Tibial artery (tissue), 4 donors: ENCODE data around the gene PRDM16.

ENCODE experiments used
- DNase-seq, 2 donors: peaks; one replicate each; pipeline ENCODE4 v3.0.0-alpha.2; 2019
- H3K27ac ChIP-seq, 2 donors: fragments of 200-600 bp; sonication (generic) in 1 of 2; 1 replicate in 1 of 2; 2 replicates in 1 of 2; pipeline ENCODE4 v1.5.1; 2018 to 2019; ENCODE audit warnings: mild to moderate bottlenecking in 1 of 2
- H3K27me3 ChIP-seq, 2 donors: fragments of 200-600 bp; sonication (generic) in 1 of 2; one replicate each; pipeline versions ENCODE4 v1.5.1 to v1.6.0; 2016 to 2019
- H3K36me3 ChIP-seq, 3 donors: fragments of 200-600 bp; sonication (generic) in 2 of 3; one replicate each; pipeline ENCODE4 v1.5.1; 2016 to 2019; ENCODE audit warnings: mild to moderate bottlenecking in 2 of 3
- H3K4me1 ChIP-seq, 4 donors: fragments of 200-600 bp; sonication (generic) in 2 of 4; 1 replicate in 3 of 4; 2 replicates in 1 of 4; pipeline ENCODE4 v1.5.1; 2016 to 2019
- H3K4me3 ChIP-seq, 2 donors: fragments of 200-600 bp; sonication (generic) in 1 of 2; 1 replicate in 1 of 2; 2 replicates in 1 of 2; pipeline ENCODE4 v1.5.1; 2018 to 2019; ENCODE audit warnings: mild to moderate bottlenecking in 2 of 2
- H3K9me3 ChIP-seq, 3 donors: fragments of 200-600 bp; sonication (generic) in 1 of 3; one replicate each; pipeline ENCODE4 v1.5.1; 2016 to 2019
- intact Hi-C: fragments of 100-400 bp; cut with DNase I; formaldehyde crosslinking; loops from one replicate; pipeline ENCODE4 v1.15.0; 2023; ENCODE audit warnings: low total_unique reads
- TF ChIP-seq, protein P1 (sequence below), 2 experiments: fragments of 200-600 bp in 1 of 2; fragments of 450-650 bp in 1 of 2; IDR thresholded peaks; one replicate each; pipeline ENCODE4 v1.5.1; 2017 to 2019; ENCODE audit warnings: antibody characterized with exemption in 2 of 2, mild to moderate bottlenecking in 1 of 2, moderate library complexity in 1 of 2

PRDM16 gene

DNA sequence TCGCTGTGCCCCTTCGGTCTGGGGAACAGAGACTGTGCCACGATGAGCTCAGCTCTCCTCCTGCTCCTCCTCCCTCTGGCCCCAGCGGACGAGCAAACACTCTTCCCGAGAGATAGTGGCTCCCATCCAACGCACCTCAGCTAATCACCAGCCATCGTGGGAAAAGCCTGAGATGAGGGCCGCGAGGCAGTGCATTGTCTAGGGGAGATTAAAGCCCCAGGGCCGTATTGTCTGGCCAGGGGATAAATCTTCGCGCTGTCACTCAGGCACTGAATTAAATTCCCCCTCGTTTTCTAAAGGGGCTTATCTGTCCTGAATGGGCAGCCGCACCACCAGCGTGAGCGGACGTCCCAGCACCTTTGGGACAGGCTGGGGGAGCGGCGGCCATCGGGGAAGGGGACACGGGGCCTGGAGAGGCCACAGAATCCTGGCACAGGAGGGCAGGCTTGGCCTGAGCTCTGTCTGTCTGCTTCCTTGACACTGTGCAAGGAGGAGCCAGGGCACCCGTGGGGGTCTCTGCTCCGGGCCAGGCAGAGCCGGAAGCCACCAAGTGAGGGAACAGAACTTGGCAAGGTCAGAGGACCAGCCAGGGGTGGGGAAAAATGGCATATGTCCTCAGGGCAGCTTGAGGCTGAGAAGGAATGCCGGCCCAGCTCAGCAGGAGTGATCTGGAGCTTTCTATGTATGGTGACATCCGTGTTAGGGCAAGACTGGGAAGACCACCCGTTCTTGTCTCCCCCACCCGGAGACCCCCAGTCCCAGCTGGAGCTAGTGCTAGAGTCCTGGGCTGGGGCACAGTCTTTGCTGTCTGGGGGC is 32.3 kb downstream of the PRDM16 start:
- intact Hi-C loops = no loop called here
- Histone ChIP-seq H3K4me1 (peaks cover 0 to 97% (median 53%) of the 10 kb centered on the region in 4 donors), H3K4me3 (no peak overlapping the region), H3K36me3 (no peaks in the 10 kb centered on the region), H3K9me3 (no peaks in the 10 kb centered on the region), H3K27me3 (no peaks in the 10 kb centered on the region), H3K27ac (peak overlapping the region; percentile 55 to 70)
- TF ChIP-seq, protein P1, sequence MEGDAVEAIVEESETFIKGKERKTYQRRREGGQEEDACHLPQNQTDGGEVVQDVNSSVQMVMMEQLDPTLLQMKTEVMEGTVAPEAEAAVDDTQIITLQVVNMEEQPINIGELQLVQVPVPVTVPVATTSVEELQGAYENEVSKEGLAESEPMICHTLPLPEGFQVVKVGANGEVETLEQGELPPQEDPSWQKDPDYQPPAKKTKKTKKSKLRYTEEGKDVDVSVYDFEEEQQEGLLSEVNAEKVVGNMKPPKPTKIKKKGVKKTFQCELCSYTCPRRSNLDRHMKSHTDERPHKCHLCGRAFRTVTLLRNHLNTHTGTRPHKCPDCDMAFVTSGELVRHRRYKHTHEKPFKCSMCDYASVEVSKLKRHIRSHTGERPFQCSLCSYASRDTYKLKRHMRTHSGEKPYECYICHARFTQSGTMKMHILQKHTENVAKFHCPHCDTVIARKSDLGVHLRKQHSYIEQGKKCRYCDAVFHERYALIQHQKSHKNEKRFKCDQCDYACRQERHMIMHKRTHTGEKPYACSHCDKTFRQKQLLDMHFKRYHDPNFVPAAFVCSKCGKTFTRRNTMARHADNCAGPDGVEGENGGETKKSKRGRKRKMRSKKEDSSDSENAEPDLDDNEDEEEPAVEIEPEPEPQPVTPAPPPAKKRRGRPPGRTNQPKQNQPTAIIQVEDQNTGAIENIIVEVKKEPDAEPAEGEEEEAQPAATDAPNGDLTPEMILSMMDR (IDR thresholded peaks at IDR 0.05) = no peak
- DNase-seq = no peak

DNA sequence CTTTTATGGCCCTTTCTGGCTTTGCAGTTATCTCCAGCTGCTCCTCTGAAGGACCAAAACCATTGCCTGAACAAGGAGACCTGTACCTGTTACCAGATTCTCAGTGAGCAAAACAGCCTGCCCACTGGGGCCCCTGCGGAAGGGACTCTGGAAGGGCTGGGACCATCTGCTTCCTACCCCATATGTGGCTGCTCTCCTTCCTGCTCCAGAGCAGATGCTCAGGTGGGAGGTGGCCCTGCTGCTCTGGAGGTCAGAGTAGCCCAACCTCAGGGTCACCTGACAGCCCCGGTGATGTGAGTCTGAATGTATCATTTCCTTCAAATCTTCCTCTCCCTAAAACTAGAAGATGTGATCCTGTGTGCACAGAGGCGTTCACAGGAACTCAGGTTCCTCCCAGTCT is 33.6 kb downstream of the PRDM16 start:
- peaks cover 0 to 87% (median 44%) of the 10 kb centered on the region in 4 donors for H3K4me1 ChIP-seq
- H3K4me3 ChIP-seq = no peak overlapping the region
- H3K9me3 ChIP-seq = peaks cover 0 to 2% (median 1%) of the 10 kb centered on the region in 3 donors
- peak overlapping the region in 1 of 2 donors; percentile 70 for H3K27ac ChIP-seq
- H3K27me3 ChIP-seq = no peaks in the 10 kb centered on the region
- no peak for DNase-seq
- TF ChIP-seq, protein P1 (IDR thresholded peaks at IDR 0.05) = no peak
- H3K36me3 ChIP-seq = peaks cover 0 to 10% (median 2%) of the 10 kb centered on the region in 3 donors
- intact Hi-C loops = no loop called here

GRCh38 chr1:3103967-3104677 is 35.1 kb downstream of the PRDM16 start:
- TF ChIP-seq, protein P1 (IDR thresholded peaks at IDR 0.05) = no peak
- Histone ChIP-seq H3K4me3 (no peak overlapping the region), H3K4me1 (peaks cover 0 to 75% (median 40%) of the 10 kb centered on the region in 4 donors), H3K36me3 (peaks cover 0 to 16% (median 4%) of the 10 kb centered on the region in 3 donors), H3K27me3 (no peaks in the 10 kb centered on the region), H3K27ac (peak overlapping the region in 1 of 2 donors; percentile 28), H3K9me3 (peaks cover 0 to 8% (median 3%) of the 10 kb centered on the region in 3 donors)
- DNase-seq = no peak
- intact Hi-C loops = no loop called here

DNA sequence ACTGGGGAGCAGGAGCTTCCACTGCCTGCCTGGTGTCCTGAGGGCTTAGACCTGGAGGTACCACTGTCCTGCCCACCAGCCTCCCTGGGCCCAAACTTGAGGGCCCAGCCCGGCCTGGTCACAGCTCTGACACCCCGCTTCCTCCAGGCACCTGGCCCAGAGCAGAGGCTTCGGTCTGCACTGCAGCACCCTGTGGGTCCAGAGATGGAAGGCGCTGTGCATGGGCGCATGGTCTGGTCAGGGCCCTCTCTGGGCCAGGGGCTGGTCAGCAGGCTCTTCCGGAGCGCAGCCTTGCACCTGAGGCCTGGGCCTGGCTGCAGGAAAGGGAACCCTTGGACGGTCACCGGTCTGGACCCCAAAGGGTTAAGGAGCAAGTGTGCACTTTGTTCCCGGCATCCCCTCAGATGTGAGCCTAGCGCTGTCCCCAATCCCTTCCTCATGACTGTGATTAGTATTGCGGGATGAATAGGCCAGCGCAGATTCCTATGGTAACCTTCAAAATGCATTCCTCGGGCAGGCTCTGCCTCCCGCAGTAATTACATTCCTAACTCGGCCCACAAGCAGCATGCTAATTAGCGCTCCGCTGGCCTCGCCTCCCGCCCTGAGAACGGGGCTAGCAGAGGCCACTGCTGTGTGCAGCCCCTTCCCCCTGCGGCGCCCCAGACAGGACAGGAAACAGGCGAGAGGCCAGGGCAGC is 36.3 kb downstream of the PRDM16 start:
- no peak overlapping the region for H3K4me3 ChIP-seq
- peaks cover 0 to 8% (median 3%) of the 10 kb centered on the region in 3 donors for H3K9me3 ChIP-seq
- H3K36me3 ChIP-seq = peaks cover 0 to 16% (median 4%) of the 10 kb centered on the region in 3 donors
- DNase-seq = no peak
- H3K4me1 ChIP-seq = peaks cover 0 to 76% (median 39%) of the 10 kb centered on the region in 4 donors
- intact Hi-C loops = no loop called here
- peak overlapping the region in 1 of 2 donors; percentile 28 for H3K27ac ChIP-seq
- TF ChIP-seq, protein P1 (IDR thresholded peaks at IDR 0.05) = no peak
- H3K27me3 ChIP-seq = no peaks in the 10 kb centered on the region

- H3K36me3 ChIP-seq = peaks cover 0 to 16% (median 4%) of the 10 kb centered on the region in 3 donors
- H3K9me3 ChIP-seq = peaks cover 0 to 8% (median 3%) of the 10 kb centered on the region in 3 donors
- H3K27me3 ChIP-seq = no peaks in the 10 kb centered on the region
- H3K4me1 ChIP-seq = peaks cover 0 to 76% (median 35%) of the 10 kb centered on the region in 4 donors
- H3K27ac ChIP-seq = no peak overlapping the region
- intact Hi-C loops = no loop called here
- TF ChIP-seq, protein P1 (IDR thresholded peaks at IDR 0.05) = no peak
- H3K4me3 ChIP-seq = no peak overlapping the region
- no peak for DNase-seq
Measured at GRCh38 chr1:3106216-3106615, 37.2 kb downstream of the PRDM16 start.
